Stimulated activated CD8-positive, alpha-beta memory T cell treated with anti-CD3 and anti-CD28 coated beads, Interleukin-4, amount 100 ng/mL, for 1 hour (primary cell): Measurements from ENCODE around the gene RMI2.
"Not testable (repeated sequence)": the region's sequence is repeated elsewhere in the genome, so short reads cannot be mapped to it uniquely, and the experiment has no call there.

ENCODE experiments used
- DNase-seq, 2 donors: peaks; one replicate each; pipeline ENCODE4 v3.0.0-alpha.2; 2020; ENCODE audit warnings: low read depth in 2 of 2, low spot score in 1 of 2

Gene RMI2

DNA sequence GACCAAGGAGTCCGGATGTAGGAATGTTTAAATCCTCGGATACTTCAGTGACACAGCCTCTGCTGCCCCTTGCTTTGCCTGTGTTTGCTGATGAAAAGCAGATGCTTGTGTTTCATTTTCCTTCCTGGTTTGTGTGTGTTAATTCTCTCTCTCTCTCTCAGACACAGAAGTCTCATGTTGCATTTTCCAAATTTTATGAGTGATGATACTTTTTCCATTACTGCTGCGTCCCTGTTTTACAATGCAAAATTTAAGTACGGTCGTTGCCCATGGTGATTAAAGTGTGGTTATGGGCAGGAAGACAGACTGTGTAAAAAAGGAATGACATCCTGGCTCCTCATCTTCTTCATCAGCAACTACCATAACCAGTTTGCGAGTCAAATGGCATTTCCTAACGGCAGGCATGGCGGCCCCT is 5.7 kb downstream of the RMI2 start:
- DNase-seq = no peak

- no peak for DNase-seq
Measured at GRCh38 chr16:11353158-11353557, 7.9 kb downstream of the RMI2 start.

GRCh38 chr16:11354407-11354732 is 9.1 kb downstream of the RMI2 start:
- DNase-seq = no peak

- peak; percentile 40 to 46 for DNase-seq
Measured at GRCh38 chr16:11354733-11355574, 9.7 kb downstream of the RMI2 start.

DNA sequence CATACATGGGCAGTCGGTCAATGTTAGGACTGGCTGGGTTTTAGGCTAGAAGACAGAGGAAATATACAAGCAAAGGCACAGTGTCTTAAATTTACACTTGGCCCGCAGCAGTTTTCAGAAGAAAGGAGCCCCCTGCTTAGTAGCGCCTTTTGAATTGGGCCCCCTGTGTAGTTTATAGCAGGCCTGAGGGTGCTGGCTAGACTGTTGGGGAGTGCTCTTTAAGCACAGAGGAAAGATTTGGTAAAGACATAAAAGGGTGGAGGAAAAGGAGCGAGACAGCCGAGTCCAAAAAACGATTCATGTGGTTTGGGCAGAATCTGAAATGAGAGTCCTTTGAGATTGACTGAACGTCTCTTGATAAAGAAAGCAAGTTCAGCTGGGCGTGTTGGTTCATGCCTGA is 10.6 kb downstream of the RMI2 start:
- DNase-seq = no peak

- peak in 1 of 2 donors; percentile 31 for DNase-seq
Measured at GRCh38 chr16:11356573-11357331, 11.5 kb downstream of the RMI2 start.

DNA sequence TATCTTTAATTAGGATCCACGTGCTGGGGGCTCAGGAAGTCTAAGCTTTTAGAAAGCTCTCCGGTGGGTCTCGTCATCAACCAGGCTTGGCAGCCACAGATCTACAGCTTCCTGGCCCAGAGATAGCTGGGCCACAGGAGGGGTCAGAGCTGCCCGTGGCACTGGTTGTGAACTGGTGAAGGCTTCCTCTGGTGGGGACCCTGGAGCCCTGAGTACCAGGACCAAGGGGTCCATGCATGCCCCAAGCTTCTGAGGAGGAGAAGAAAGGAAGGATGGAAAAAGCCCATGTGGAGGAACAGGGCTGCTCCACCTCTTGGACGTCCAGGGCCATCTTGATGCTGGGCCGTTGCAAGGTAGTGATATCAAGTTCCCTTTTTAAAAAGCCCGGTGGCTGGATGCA is 13.3 kb downstream of the RMI2 start:
- DNase-seq = no peak

- DNase-seq = no peak
Measured at GRCh38 chr16:11359370-11359769, 14.1 kb downstream of the RMI2 start.

DNA sequence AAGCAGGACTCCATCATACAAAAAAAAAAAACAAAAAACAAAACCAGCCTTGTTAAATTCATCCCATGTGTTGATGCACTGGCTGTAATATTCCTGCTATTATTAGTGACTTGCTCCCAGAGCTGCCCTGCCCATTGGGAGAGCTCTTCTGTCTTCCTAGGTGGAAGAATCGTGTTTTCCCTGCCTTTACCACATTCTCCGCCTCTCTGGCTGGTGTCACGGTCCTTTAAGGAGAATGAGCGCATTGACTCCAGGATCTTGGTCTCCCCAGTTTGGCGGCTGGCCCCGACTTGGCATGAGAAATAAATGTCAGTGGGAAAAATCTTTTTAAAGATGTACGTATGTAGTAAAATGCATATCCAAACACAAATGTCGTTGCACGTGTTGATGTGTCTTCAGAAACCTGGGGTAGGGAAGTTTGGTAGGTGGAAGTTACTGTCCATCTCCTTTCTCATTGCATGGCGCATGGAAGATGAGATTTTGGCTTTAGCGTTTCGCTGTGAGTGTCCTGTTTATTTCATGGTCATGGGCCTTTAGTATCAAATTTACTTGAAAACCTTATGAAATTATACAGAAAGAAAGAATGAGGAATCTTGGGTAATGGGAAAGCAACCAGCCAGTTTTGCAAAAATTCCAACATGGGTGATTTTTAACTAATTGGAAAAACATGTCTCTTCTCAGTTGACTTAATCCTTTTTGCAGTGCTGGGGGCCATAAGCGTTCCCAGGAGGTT is 15.5 kb downstream of the RMI2 start:
- DNase-seq = no peak

- no peak for DNase-seq
Measured at GRCh38 chr16:11361701-11362451, 16.6 kb downstream of the RMI2 start.

DNA sequence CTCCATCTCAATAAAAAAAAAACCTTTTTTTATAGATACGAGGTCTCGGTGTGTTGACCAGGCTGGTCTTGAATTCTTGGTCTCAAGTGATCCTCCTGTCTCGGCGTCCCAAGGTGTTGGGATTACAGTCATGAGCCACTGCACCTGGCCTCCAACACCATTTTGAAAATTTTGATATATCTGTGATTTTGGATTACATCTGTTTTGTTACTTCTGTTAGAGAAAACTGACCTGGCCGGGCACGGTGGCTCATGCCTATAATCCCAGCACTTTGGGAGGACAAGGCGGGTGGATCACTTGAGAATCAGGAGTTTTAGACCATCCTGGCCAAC is 18.6 kb downstream of the RMI2 start:
- DNase-seq = no peak

GRCh38 chr16:11367483-11367906 is 22.2 kb downstream of the RMI2 start:
- DNase-seq = no peak

- DNase-seq = no peak
Measured at GRCh38 chr16:11370084-11370931, 25.0 kb downstream of the RMI2 start.

- not testable (repeated sequence) for DNase-seq
Measured at GRCh38 chr16:11370932-11371279, 25.6 kb downstream of the RMI2 start.

- no peak for DNase-seq
Measured at GRCh38 chr16:11372073-11372828, 27.0 kb downstream of the RMI2 start.

DNA sequence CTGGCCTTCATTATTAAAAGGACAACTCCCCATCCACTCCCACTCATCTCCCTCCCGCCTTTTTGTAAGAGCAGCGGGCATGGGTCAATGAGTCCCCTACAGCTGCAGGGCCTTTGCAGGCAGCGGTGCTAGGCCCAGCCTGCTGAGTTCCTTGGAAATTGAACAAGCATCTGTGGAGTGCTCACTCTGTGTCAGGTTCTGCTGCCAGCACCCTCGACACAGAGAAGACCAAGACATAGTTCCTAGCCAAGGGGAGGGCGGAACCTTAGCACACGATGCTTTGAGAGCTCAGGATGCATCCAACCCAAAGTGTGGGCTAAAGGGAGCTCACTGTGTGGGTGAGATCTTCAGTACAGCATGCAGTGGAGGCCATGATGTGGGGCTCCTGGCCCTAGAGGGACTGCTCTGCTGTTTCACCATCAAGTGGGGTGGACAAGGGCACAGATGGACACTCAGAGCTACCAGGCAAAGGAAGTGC is 27.6 kb downstream of the RMI2 start:
- no peak for DNase-seq

- no peak for DNase-seq
Measured at GRCh38 chr16:11374255-11374654, 29.0 kb downstream of the RMI2 start.

GRCh38 chr16:11377154-11377553 is 31.9 kb downstream of the RMI2 start:
- DNase-seq = no peak

- not testable (repeated sequence) for DNase-seq
Measured at GRCh38 chr16:11378951-11379350, 33.7 kb downstream of the RMI2 start.

- no peak for DNase-seq
Measured at GRCh38 chr16:11379420-11379819, 34.2 kb downstream of the RMI2 start.
